ENCODE measurements around the gene DISP3. TPM values are rescaled to one million over a fixed set of nuclear protein-coding genes. Genes with fewer than 3 reads are reported as not detected.

DISP3 gene
- total and polyA plus RNA-seq, 2 of the 13 experiments (the other 11 are each of a cell fraction or from before 2014, with no cell fraction given), result 0.08 to 0.13 TPM

DNA sequence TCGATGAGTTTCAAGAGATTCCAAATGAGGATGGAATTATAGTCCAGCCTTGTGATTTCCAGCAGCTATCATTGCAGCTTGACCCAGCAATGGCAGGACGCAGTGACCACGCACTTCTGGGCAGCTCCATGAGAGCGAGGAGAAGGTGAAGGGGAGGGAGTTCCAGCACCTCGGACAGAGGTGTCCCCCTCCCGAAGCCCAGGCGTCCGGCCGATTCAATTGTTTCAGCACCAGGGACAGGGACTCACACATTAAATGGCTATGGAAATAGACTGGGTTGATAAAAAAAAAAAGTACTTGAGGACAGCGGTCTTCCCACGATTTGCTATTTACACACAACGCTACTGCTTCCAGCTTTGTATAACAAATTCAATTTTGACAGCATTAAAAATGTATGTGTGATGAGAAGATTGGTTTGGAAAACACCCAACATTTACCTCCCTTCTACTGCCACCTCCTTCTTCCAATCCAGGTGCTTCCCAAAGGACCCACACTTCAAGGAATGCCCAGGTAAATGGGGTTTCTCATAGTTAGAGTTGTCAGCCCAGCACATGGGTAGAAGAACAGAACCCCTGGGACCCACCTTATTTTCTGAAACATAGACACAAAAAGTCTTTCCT, 71.8 kb downstream of the DISP3 start (continued):
- no peak for TF ChIP-seq ZNF24 (IDR thresholded peaks at IDR 0.05)
- TF ChIP-seq ZNF224 (CRISPR knock-in tag; IDR thresholded peaks at IDR 0.05), result no peak
- peak; percentile 98; the same call in 1 of the 2 replicates for TF ChIP-seq ZBTB20 (CRISPR knock-in tag; IDR thresholded peaks at IDR 0.05; ENCODE audit: borderline replicate concordance, low read depth)
- peak; percentile 86 for TF ChIP-seq KMT2B (CRISPR knock-in tag; IDR thresholded peaks at IDR 0.05)
- peak; percentile 94 for TF ChIP-seq MEF2D (CRISPR knock-in tag; IDR thresholded peaks at IDR 0.05)
- TF ChIP-seq POLR2A (IDR thresholded peaks at IDR 0.05; ENCODE audit: insufficient read depth in 1 of 2, low read depth in 2 of 2, low read length in 2 of 2), result no peak
- TF ChIP-seq RXRA (CRISPR knock-in tag; IDR thresholded peaks at IDR 0.05), result no peak
- TF ChIP-seq, protein P1, sequence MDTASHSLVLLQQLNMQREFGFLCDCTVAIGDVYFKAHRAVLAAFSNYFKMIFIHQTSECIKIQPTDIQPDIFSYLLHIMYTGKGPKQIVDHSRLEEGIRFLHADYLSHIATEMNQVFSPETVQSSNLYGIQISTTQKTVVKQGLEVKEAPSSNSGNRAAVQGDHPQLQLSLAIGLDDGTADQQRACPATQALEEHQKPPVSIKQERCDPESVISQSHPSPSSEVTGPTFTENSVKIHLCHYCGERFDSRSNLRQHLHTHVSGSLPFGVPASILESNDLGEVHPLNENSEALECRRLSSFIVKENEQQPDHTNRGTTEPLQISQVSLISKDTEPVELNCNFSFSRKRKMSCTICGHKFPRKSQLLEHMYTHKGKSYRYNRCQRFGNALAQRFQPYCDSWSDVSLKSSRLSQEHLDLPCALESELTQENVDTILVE (CRISPR knock-in tag; IDR thresholded peaks at IDR 0.05), result peak; percentile 98
- TF ChIP-seq ZNF607 (CRISPR knock-in tag; IDR thresholded peaks at IDR 0.05; ENCODE audit: borderline replicate concordance), result peak; percentile 98
- no peak for TF ChIP-seq NFIC (IDR thresholded peaks at IDR 0.05; ENCODE audit: low read length)
- TF ChIP-seq TBL1XR1 (IDR thresholded peaks at IDR 0.05; ENCODE audit: borderline replicate concordance, low read length, partially characterized antibody), result no peak
- TF ChIP-seq FOXK2 (IDR thresholded peaks at IDR 0.05), result no peak
- no peak for TF ChIP-seq GABPA (IDR thresholded peaks at IDR 0.05; ENCODE audit: low read depth, low read length)
- TF ChIP-seq GABPA (CRISPR knock-in tag; IDR thresholded peaks at IDR 0.05; ENCODE audit: low read depth), result peak; percentile 39
- peak; percentile 98 for TF ChIP-seq BRCA1 (CRISPR knock-in tag; IDR thresholded peaks at IDR 0.05)
- TF ChIP-seq U2AF1 (optimal IDR thresholded peaks at IDR 0.05; ENCODE audit: low read depth, low read length), result no peak
- TF ChIP-seq ZNF639 (CRISPR knock-in tag; conservative IDR thresholded peaks at IDR 0.05), result peak; percentile 94
- TF ChIP-seq, protein P2, sequence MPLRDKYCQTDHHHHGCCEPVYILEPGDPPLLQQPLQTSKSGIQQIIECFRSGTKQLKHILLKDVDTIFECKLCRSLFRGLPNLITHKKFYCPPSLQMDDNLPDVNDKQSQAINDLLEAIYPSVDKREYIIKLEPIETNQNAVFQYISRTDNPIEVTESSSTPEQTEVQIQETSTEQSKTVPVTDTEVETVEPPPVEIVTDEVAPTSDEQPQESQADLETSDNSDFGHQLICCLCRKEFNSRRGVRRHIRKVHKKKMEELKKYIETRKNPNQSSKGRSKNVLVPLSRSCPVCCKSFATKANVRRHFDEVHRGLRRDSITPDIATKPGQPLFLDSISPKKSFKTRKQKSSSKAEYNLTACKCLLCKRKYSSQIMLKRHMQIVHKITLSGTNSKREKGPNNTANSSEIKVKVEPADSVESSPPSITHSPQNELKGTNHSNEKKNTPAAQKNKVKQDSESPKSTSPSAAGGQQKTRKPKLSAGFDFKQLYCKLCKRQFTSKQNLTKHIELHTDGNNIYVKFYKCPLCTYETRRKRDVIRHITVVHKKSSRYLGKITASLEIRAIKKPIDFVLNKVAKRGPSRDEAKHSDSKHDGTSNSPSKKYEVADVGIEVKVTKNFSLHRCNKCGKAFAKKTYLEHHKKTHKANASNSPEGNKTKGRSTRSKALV (CRISPR knock-in tag; IDR thresholded peaks at IDR 0.05), result peak; percentile 94
- TF ChIP-seq HNRNPLL (IDR thresholded peaks at IDR 0.05; ENCODE audit: low read depth, low read length, poor library complexity, severe bottlenecking), result no peak
- TF ChIP-seq, protein P3, sequence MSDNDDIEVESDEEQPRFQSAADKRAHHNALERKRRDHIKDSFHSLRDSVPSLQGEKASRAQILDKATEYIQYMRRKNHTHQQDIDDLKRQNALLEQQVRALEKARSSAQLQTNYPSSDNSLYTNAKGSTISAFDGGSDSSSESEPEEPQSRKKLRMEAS (IDR thresholded peaks at IDR 0.05), result no peak
- peak; percentile 92; the same call in 1 of the 2 replicates for TF ChIP-seq ZNF235 (CRISPR knock-in tag; IDR thresholded peaks at IDR 0.05; ENCODE audit: borderline replicate concordance)
- TF ChIP-seq ZFP82 (CRISPR knock-in tag; IDR thresholded peaks at IDR 0.05; ENCODE audit: borderline replicate concordance), result no peak
- TF ChIP-seq REL (CRISPR knock-in tag; conservative IDR thresholded peaks at IDR 0.05), result peak; percentile 80; the same call in 1 of the 2 replicates
- TF ChIP-seq GPN1 (CRISPR knock-in tag; IDR thresholded peaks at IDR 0.05; ENCODE audit: borderline replicate concordance), result peak; percentile 96
- no peak for TF ChIP-seq ZNF776 (CRISPR knock-in tag; IDR thresholded peaks at IDR 0.05)
- peak; percentile 83 for TF ChIP-seq RXRB (CRISPR knock-in tag; IDR thresholded peaks at IDR 0.05; ENCODE audit: borderline replicate concordance)
- TF ChIP-seq ZFP36L1 (CRISPR knock-in tag; IDR thresholded peaks at IDR 0.05), result peak; percentile 96
- TF ChIP-seq ZNF484 (CRISPR knock-in tag; IDR thresholded peaks at IDR 0.05; ENCODE audit: borderline replicate concordance, low read depth), result peak; percentile 70; the same call in 1 of the 2 replicates

All from HepG2 (cell line).